ENCODE measurements around the gene DAP. TPM values are rescaled to one million over a fixed set of nuclear protein-coding genes. Genes with fewer than 3 reads are reported as not detected.

The DAP gene
- total and polyA plus RNA-seq, 2 experiments from 2014 or later: 52.9 to 255 TPM

GRCh38 chr5:10757922-10758555, 3.0 kb downstream of the DAP start:
- H3K9ac ChIP-seq: no peak overlapping the region

GRCh38 chr5:10757043-10757442, 4.0 kb downstream of the DAP start:
- WGBS, 2 experiments (ENCODE audit: low coverage in 1 of 2, low lambda C conversion rate in 2 of 2, missing lambda C conversion rate in 2 of 2): 68 to 72% methylated on average over 9 of the region's 9 CpGs
- no peak for DNase-seq

More at GRCh38 chr5:10757922-10758555, 3.0 kb downstream of the DAP start:
- WGBS, 2 experiments (ENCODE audit: low coverage in 1 of 2, low lambda C conversion rate in 2 of 2, missing lambda C conversion rate in 2 of 2): 96 to 100% methylated on average over 7 of the region's 7 CpGs
- Histone ChIP-seq H3K27ac (no peak overlapping the region), H3K4me3 (no peak overlapping the region), H3K27me3 (replicated peaks; ENCODE audit: insufficient read depth) (no peaks in the 10 kb centered on the region), H3K79me2 (ENCODE audit: insufficient read depth) (peaks cover 73% of the 10 kb centered on the region), H3K4me1 (ENCODE audit: insufficient read depth) (peaks cover 28% of the 10 kb centered on the region), H3K9me2 (ENCODE audit: insufficient read depth) (no peaks in the 10 kb centered on the region), H3K4me2 (ENCODE audit: unreplicated experiment) (no peak overlapping the region), H4K20me1 (ENCODE audit: insufficient read depth) (peaks cover 15% of the 10 kb centered on the region), H3K9me3 (ENCODE audit: low read depth) (no peaks in the 10 kb centered on the region), H3K36me3 (ENCODE audit: low read depth) (no peaks in the 10 kb centered on the region), H3F3A (ENCODE audit: insufficient read depth) (peaks cover 26% of the 10 kb centered on the region), H2AFZ (no peak overlapping the region)
- in situ Hi-C loops (cut with MboI): no loop called here
- no peak for TF ChIP-seq EZH2phosphoT487 (IDR thresholded peaks at IDR 0.05; ENCODE audit: insufficient read depth, low read depth)
- no peak for TF ChIP-seq EZH2 (IDR thresholded peaks at IDR 0.05; ENCODE audit: insufficient read depth, poor library complexity, severe bottlenecking)
- DNase-seq: no peak

GRCh38 chr5:10756549-10756948, 4.5 kb downstream of the DAP start:
- no peak overlapping the region for H2AFZ ChIP-seq
- DNase-seq: peak; percentile 81
- TF ChIP-seq EZH2 (IDR thresholded peaks at IDR 0.05; ENCODE audit: insufficient read depth, poor library complexity, severe bottlenecking): no peak
- TF ChIP-seq EZH2phosphoT487 (IDR thresholded peaks at IDR 0.05; ENCODE audit: insufficient read depth, low read depth): no peak
- H3K4me3 ChIP-seq: peak overlapping the region; percentile 44
- H3K79me2 ChIP-seq (ENCODE audit: insufficient read depth): peaks cover 88% of the 10 kb centered on the region
- no peaks in the 10 kb centered on the region for H3K9me2 ChIP-seq (ENCODE audit: insufficient read depth)
- H3K9me3 ChIP-seq (ENCODE audit: low read depth): no peaks in the 10 kb centered on the region
- WGBS, 2 experiments (ENCODE audit: low coverage in 1 of 2, low lambda C conversion rate in 2 of 2, missing lambda C conversion rate in 2 of 2): 3 to 4% methylated on average over 2 of the region's 2 CpGs
- peaks cover 15% of the 10 kb centered on the region for H4K20me1 ChIP-seq (ENCODE audit: insufficient read depth)
- H3F3A ChIP-seq (ENCODE audit: insufficient read depth): peaks cover 26% of the 10 kb centered on the region
- H3K27me3 ChIP-seq (replicated peaks; ENCODE audit: insufficient read depth): no peaks in the 10 kb centered on the region
- H3K4me1 ChIP-seq (ENCODE audit: insufficient read depth): peaks cover 28% of the 10 kb centered on the region
- peak overlapping the region; percentile 62 for H3K4me2 ChIP-seq (ENCODE audit: unreplicated experiment)
- in situ Hi-C loops (cut with MboI): no loop called here
- H3K36me3 ChIP-seq (ENCODE audit: low read depth): no peaks in the 10 kb centered on the region; the same call in 1 of the 2 replicates
- H3K9ac ChIP-seq: peak overlapping the region; percentile 14; the same call in 1 of the 2 replicates
- peak overlapping the region; percentile 49 for H3K27ac ChIP-seq

More at GRCh38 chr5:10757043-10757442, 4.0 kb downstream of the DAP start:
- H3K79me2 ChIP-seq (ENCODE audit: insufficient read depth): peaks cover 83% of the 10 kb centered on the region
- H3K9ac ChIP-seq: peak overlapping the region; percentile 14; the same call in 1 of the 2 replicates
- no peaks in the 10 kb centered on the region for H3K9me3 ChIP-seq (ENCODE audit: low read depth)
- peak overlapping the region; percentile 44 for H3K4me3 ChIP-seq
- TF ChIP-seq EZH2 (IDR thresholded peaks at IDR 0.05; ENCODE audit: insufficient read depth, poor library complexity, severe bottlenecking): no peak
- TF ChIP-seq EZH2phosphoT487 (IDR thresholded peaks at IDR 0.05; ENCODE audit: insufficient read depth, low read depth): no peak
- peaks cover 26% of the 10 kb centered on the region for H3F3A ChIP-seq (ENCODE audit: insufficient read depth)
- peak overlapping the region; percentile 62 for H3K4me2 ChIP-seq (ENCODE audit: unreplicated experiment)
- H3K27me3 ChIP-seq (replicated peaks; ENCODE audit: insufficient read depth): no peaks in the 10 kb centered on the region
- peaks cover 28% of the 10 kb centered on the region for H3K4me1 ChIP-seq (ENCODE audit: insufficient read depth)
- in situ Hi-C loops (cut with MboI): no loop called here
- no peak overlapping the region for H2AFZ ChIP-seq
- peaks cover 15% of the 10 kb centered on the region for H4K20me1 ChIP-seq (ENCODE audit: insufficient read depth)
- H3K9me2 ChIP-seq (ENCODE audit: insufficient read depth): no peaks in the 10 kb centered on the region
- H3K27ac ChIP-seq: peak overlapping the region; percentile 49
- H3K36me3 ChIP-seq (ENCODE audit: low read depth): no peaks in the 10 kb centered on the region; the same call in 1 of the 2 replicates

- no peaks in the 10 kb centered on the region for H3K9me2 ChIP-seq (ENCODE audit: insufficient read depth)
- H3K9me3 ChIP-seq (ENCODE audit: low read depth): no peaks in the 10 kb centered on the region
- no peak overlapping the region for H3K27ac ChIP-seq
- peaks cover 15% of the 10 kb centered on the region for H4K20me1 ChIP-seq (ENCODE audit: insufficient read depth)
- peaks cover 99% of the 10 kb centered on the region for H3K79me2 ChIP-seq (ENCODE audit: insufficient read depth)
- DNase-seq: no peak
- H3F3A ChIP-seq (ENCODE audit: insufficient read depth): peaks cover 21% of the 10 kb centered on the region
- H3K36me3 ChIP-seq (ENCODE audit: low read depth): peaks cover under 1% of the 10 kb centered on the region; the same call in 1 of the 2 replicates
- no peak overlapping the region for H3K9ac ChIP-seq
- no peaks in the 10 kb centered on the region for H3K27me3 ChIP-seq (replicated peaks; ENCODE audit: insufficient read depth)
- 97 to 98% methylated on average over 9 of the region's 9 CpGs for WGBS, 2 experiments (ENCODE audit: low coverage in 1 of 2, low lambda C conversion rate in 2 of 2, missing lambda C conversion rate in 2 of 2)
- H2AFZ ChIP-seq: no peak overlapping the region
- peaks cover 21% of the 10 kb centered on the region for H3K4me1 ChIP-seq (ENCODE audit: insufficient read depth)
- no peak overlapping the region for H3K4me2 ChIP-seq (ENCODE audit: unreplicated experiment)
- no peak for TF ChIP-seq EZH2 (IDR thresholded peaks at IDR 0.05; ENCODE audit: insufficient read depth, poor library complexity, severe bottlenecking)
- TF ChIP-seq EZH2phosphoT487 (IDR thresholded peaks at IDR 0.05; ENCODE audit: insufficient read depth, low read depth): no peak
- H3K4me3 ChIP-seq: no peak overlapping the region
- in situ Hi-C loops (cut with MboI): no loop called here
These were observed 7.9 kb downstream of the DAP start for GRCh38 chr5:10753178-10753577.

All from GM23248 (cell line).